Ascending aorta (tissue), 2 donors: ENCODE data around the gene SLC9A4. TPM values are rescaled to one million over a fixed set of nuclear protein-coding genes. Genes with fewer than 3 reads are reported as not detected.

Source experiments
- DNase-seq, 2 donors: peaks; one replicate each; pipeline ENCODE4 v3.0.0-alpha.2; 2019; ENCODE audit warnings: low spot score in 2 of 2
- H3K27ac ChIP-seq, 2 donors: fragments of 200-600 bp; sonication (generic); one replicate each; pipeline ENCODE4 v1.5.1; 2016 to 2017; ENCODE audit warnings: mild to moderate bottlenecking in 1 of 2
- H3K27me3 ChIP-seq: fragments of 200-600 bp; sonication (generic); one replicate; pipeline ENCODE4 v1.5.1; 2017
- H3K36me3 ChIP-seq, 2 donors: fragments of 200-600 bp; sonication (generic); one replicate each; pipeline ENCODE4 v1.5.1; 2016
- H3K4me1 ChIP-seq, 2 donors: fragments of 200-600 bp; sonication (generic); one replicate each; pipeline ENCODE4 v1.5.1; 2016 to 2017; ENCODE audit warnings: mild to moderate bottlenecking in 1 of 2
- H3K4me3 ChIP-seq, 2 donors: fragments of 200-600 bp; sonication (generic); one replicate each; pipeline ENCODE4 v1.5.1; 2016 to 2017; ENCODE audit warnings: mild to moderate bottlenecking in 1 of 2
- H3K9me3 ChIP-seq, 2 donors: fragments of 200-600 bp; sonication (generic); one replicate each; pipeline ENCODE4 v1.5.1; 2016
- intact Hi-C: fragments of 100-400 bp; cut with DNase I; formaldehyde crosslinking; loops from one replicate; pipeline ENCODE4 v1.15.1; 2023
- total RNA-seq: library from RNA; depleted of rRNA; stranded (reverse); fragments of >200 nt; gene quantifications from one replicate; pipeline ENCODE4 v1.1.0, GENCODE V29; 2016
- TF ChIP-seq, protein P1 (sequence below), 3 experiments: fragments of 200-600 bp in 2 of 3; fragments of 450-650 bp in 1 of 3; sonication (generic) in 2 of 3; IDR thresholded peaks; one replicate each; pipeline ENCODE4 v1.5.1; 2016 to 2019; ENCODE audit warnings: antibody characterized with exemption in 3 of 3, mild to moderate bottlenecking in 1 of 3, moderate library complexity in 1 of 3

Gene SLC9A4, protein sequence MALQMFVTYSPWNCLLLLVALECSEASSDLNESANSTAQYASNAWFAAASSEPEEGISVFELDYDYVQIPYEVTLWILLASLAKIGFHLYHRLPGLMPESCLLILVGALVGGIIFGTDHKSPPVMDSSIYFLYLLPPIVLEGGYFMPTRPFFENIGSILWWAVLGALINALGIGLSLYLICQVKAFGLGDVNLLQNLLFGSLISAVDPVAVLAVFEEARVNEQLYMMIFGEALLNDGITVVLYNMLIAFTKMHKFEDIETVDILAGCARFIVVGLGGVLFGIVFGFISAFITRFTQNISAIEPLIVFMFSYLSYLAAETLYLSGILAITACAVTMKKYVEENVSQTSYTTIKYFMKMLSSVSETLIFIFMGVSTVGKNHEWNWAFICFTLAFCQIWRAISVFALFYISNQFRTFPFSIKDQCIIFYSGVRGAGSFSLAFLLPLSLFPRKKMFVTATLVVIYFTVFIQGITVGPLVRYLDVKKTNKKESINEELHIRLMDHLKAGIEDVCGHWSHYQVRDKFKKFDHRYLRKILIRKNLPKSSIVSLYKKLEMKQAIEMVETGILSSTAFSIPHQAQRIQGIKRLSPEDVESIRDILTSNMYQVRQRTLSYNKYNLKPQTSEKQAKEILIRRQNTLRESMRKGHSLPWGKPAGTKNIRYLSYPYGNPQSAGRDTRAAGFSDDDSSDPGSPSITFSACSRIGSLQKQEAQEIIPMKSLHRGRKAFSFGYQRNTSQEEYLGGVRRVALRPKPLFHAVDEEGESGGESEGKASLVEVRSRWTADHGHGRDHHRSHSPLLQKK
- total RNA-seq: not detected

DNA sequence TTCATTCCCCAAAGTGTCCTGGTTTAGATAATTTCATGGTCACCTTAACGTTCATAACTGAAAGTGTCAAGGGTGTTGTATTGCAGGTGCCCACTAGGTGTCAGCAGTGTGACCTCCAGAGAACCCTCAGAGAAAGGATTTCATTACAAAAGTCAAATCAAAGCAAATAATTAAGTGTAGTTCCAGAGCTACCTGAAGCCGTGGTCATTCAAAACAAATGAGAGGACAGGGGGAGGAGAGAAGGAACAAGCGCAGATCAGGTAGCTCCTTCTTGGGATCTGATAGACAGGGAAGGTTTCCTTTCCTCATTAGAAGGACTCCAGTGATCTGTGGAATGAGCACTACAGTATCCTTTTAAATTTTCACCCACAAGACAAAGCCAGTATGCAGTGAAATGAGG, at the start of gene SLC9A4:
Gene SLC9A4 (plus strand): TSS at position 207 of the 400 bp plus-strand sequence. CDS start 534 bp downstream, outside the sequence.
- Histone ChIP-seq H3K27me3 (no peaks in the 10 kb centered on the region), H3K27ac (no peak within 1 kb of the TSS), H3K4me1 (no peaks in the 10 kb centered on the region), H3K36me3 (no peaks in the 10 kb centered on the region), H3K9me3 (no peaks in the 10 kb centered on the region), H3K4me3 (no peak within 1 kb of the TSS)
- TF ChIP-seq, protein P1, sequence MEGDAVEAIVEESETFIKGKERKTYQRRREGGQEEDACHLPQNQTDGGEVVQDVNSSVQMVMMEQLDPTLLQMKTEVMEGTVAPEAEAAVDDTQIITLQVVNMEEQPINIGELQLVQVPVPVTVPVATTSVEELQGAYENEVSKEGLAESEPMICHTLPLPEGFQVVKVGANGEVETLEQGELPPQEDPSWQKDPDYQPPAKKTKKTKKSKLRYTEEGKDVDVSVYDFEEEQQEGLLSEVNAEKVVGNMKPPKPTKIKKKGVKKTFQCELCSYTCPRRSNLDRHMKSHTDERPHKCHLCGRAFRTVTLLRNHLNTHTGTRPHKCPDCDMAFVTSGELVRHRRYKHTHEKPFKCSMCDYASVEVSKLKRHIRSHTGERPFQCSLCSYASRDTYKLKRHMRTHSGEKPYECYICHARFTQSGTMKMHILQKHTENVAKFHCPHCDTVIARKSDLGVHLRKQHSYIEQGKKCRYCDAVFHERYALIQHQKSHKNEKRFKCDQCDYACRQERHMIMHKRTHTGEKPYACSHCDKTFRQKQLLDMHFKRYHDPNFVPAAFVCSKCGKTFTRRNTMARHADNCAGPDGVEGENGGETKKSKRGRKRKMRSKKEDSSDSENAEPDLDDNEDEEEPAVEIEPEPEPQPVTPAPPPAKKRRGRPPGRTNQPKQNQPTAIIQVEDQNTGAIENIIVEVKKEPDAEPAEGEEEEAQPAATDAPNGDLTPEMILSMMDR (IDR thresholded peaks at IDR 0.05): peak; percentile 40 to 76 (median 59)
- no peak for DNase-seq
- intact Hi-C loops: loop anchor here (2.0 to 10.0 kb wide), 2 partner anchors 144 to 232 kb away; no protein-coding TSS in a partner anchor

DNA sequence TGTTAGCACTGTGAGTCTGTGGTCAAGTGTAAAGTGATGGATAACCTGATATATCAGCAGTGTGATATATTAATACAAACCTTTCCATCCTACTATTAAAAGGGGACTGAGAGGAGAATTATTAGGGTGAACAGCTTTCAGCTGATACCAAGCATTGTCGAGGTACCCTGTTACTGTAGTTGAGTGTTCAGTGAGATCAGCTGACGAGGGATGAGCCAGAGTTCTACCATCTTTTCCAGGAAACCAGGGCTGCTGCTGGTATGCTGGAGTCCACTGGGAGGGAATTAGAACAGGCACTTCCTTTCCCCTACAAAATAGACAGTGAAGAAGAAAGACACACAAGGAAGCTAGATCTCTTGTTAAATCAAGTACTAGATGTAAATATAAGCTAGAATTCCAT, 49.7 kb upstream of the SLC9A4 start:
- no peaks in the 10 kb centered on the region for H3K36me3 ChIP-seq
- H3K27ac ChIP-seq: no peak overlapping the region
- no peak overlapping the region for H3K4me3 ChIP-seq
- no peaks in the 10 kb centered on the region for H3K27me3 ChIP-seq
- intact Hi-C loops: no loop called here
- no peaks in the 10 kb centered on the region for H3K4me1 ChIP-seq
- TF ChIP-seq, protein P1 (IDR thresholded peaks at IDR 0.05): no peak
- DNase-seq: no peak
- H3K9me3 ChIP-seq: no peaks in the 10 kb centered on the region

DNA sequence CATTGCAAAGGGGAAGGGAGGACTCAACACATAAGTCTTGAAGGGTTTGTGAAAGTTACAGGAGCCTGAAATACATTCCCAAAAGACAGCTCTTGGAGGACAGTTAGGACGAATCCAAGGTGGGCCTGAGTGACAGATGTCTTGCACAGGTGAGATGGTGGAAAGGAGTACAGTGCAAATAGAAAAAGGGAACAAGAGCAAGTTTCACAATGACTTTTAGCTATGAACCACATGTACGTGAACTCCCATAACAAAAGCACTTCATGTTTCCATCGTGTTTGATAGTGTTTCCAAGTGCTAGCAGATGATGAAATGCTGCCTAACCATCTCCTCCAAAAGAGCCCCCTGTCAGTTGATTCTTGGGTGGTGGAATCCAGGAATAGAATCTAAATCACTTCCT, 48.3 kb upstream of the SLC9A4 start:
- intact Hi-C loops: no loop called here
- Histone ChIP-seq H3K4me1 (no peaks in the 10 kb centered on the region), H3K27me3 (no peaks in the 10 kb centered on the region), H3K36me3 (no peaks in the 10 kb centered on the region), H3K4me3 (no peak overlapping the region), H3K9me3 (no peaks in the 10 kb centered on the region), H3K27ac (no peak overlapping the region)
- TF ChIP-seq, protein P1 (IDR thresholded peaks at IDR 0.05): no peak
- DNase-seq: no peak

DNA sequence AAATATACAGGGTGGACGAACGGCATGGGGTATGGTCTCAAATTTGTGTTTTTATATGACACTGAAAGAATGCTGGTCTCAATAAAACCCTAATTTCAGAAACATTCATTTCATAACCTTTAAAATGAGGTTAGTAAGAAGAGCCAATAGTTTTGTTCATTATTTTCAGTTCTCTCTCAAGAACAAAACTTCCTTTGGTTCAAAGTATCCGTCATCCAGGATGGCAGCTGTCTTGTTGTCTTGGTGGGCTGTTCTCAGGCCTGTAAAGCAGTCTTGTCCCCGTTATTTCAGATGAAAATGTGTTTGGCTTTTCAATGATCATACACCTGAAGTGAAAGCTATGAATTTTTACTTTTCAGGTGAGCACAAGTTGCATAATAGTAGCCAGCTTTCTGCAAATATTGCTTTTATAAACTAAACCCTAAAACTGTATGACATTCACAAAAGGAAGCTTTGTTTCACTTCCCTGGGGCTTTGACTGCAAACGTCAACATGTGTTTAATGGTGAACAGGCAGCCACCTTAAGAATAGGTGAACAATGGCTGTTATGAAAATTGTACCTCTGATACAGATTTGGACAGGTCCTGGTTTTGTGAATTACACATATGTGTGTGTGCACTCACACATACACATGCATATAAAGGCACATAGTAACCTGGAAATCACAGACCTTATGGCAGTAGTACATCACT, 47.4 kb upstream of the SLC9A4 start:
- intact Hi-C loops: no loop called here
- Histone ChIP-seq H3K36me3 (no peaks in the 10 kb centered on the region), H3K4me1 (no peaks in the 10 kb centered on the region), H3K9me3 (no peaks in the 10 kb centered on the region), H3K27ac (no peak overlapping the region), H3K4me3 (no peak overlapping the region), H3K27me3 (no peaks in the 10 kb centered on the region)
- DNase-seq: no peak
- TF ChIP-seq, protein P1 (IDR thresholded peaks at IDR 0.05): no peak

DNA sequence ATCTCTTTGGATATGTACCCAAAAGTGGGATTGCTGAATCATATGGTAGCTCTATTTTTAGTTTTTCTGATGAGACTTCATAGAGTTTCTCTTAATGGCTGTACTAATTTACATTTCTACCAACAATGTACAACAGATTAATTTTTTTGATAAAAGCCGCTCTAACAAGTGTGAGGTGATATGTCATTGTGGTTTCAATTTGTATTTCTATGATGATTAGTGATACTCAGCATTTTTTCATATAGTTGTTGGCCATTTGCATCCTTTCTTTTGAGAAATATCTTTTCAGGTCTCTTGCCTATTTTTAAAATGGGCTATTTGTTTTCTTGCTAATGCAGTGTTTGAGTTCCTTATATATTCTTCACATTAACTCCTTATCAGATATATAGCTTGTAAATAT, 45.8 kb upstream of the SLC9A4 start:
- no peaks in the 10 kb centered on the region for H3K36me3 ChIP-seq
- no peaks in the 10 kb centered on the region for H3K9me3 ChIP-seq
- H3K27me3 ChIP-seq: no peaks in the 10 kb centered on the region
- DNase-seq: no peak
- intact Hi-C loops: no loop called here
- H3K4me1 ChIP-seq: no peaks in the 10 kb centered on the region
- H3K27ac ChIP-seq: no peak overlapping the region
- no peak overlapping the region for H3K4me3 ChIP-seq
- TF ChIP-seq, protein P1 (IDR thresholded peaks at IDR 0.05): no peak
